MM.1S (cell line): ENCODE measurements around the gene RALY.

Source experiments
- EZH2 ChIP-seq: fragments of 300-600 bp; sonication (generic); optimal IDR thresholded peaks from 2 replicates; pipeline ENCODE3; 2017; ENCODE audit warnings: low read depth, mild to moderate bottlenecking, antibody characterized with exemption, low read length, mixed read lengths
- EZH2phosphoT487 ChIP-seq: fragments of 300-600 bp; sonication (generic); IDR thresholded peaks from 2 replicates; pipeline ENCODE4 v1.6.1; 2018; ENCODE audit warnings: antibody characterized with exemption, low read length
- TF ChIP-seq, protein P1 (sequence below): fragments of 300-600 bp; sonication (generic); IDR thresholded peaks from 2 replicates; pipeline ENCODE4 v1.5.1; 2016; ENCODE audit warnings: antibody characterized with exemption, low read length, mixed read lengths

DNA sequence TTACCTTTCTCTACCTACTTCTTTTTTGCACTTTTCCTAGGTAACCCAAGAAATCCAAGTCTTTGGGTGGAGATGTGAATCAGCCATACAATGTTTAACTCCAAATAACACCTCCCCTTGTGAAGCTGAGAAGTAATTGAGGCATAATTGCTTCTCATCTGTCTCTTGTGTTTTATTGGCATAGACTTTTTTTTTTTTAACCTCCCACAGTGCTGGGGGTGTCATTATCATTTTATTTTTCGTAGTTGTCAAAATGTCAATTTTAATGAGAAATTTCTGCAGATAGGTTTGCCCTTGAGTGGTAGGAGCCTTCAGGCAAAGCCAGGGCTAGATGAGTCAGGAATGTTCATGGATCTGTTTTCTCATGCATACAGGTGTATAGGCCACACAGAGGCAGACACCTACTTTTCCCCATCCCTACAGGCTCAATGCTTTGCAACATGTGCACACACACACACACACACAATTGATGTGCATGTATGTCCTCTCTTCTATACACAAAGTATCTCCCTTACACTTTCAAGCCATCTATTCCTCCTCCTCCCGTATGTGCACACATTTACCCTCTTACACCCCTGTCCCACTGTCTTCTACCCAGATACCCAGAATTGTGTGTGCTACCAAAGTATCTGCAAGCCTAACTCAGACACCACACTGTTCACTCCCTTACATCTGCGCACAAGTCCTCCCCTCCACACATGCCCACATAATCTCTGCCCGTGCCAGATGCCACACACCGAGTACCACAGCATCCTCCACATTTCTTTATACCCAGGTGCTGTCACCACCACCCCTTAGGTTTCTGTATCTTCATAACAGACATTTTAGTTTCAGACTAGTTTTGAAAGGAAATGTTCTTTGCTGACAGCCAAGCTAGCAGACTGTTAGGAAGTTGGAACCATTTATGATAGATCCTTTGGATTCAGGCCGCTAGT lies 22.0 kb downstream of the RALY start:
- TF ChIP-seq, protein P1, sequence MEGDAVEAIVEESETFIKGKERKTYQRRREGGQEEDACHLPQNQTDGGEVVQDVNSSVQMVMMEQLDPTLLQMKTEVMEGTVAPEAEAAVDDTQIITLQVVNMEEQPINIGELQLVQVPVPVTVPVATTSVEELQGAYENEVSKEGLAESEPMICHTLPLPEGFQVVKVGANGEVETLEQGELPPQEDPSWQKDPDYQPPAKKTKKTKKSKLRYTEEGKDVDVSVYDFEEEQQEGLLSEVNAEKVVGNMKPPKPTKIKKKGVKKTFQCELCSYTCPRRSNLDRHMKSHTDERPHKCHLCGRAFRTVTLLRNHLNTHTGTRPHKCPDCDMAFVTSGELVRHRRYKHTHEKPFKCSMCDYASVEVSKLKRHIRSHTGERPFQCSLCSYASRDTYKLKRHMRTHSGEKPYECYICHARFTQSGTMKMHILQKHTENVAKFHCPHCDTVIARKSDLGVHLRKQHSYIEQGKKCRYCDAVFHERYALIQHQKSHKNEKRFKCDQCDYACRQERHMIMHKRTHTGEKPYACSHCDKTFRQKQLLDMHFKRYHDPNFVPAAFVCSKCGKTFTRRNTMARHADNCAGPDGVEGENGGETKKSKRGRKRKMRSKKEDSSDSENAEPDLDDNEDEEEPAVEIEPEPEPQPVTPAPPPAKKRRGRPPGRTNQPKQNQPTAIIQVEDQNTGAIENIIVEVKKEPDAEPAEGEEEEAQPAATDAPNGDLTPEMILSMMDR, result no peak
- no peak for TF ChIP-seq EZH2
- no peak for TF ChIP-seq EZH2phosphoT487
